Measurements from ENCODE around the gene DGUOK.

The DGUOK gene

GRCh38 chr2:73993778-73994177, 67.1 kb downstream of the DGUOK start:
- H3K4me3 ChIP-seq (replicated peaks; ENCODE audit: low read depth, low read length) = no peak overlapping the region
- no peak for DNase-seq (ENCODE audit: extremely low read depth, low read depth)
- no peak for TF ChIP-seq CTCF (IDR thresholded peaks at IDR 0.05; ENCODE audit: low read depth, low read length, missing control alignments)

- TF ChIP-seq CTCF (IDR thresholded peaks at IDR 0.05; ENCODE audit: low read depth, low read length, missing control alignments) = no peak
- no peak for DNase-seq (ENCODE audit: extremely low read depth, low read depth)
- H3K4me3 ChIP-seq (replicated peaks; ENCODE audit: low read depth, low read length) = no peak overlapping the region
These were observed 67.6 kb downstream of the DGUOK start for GRCh38 chr2:73994178-73994831.

- no peak for TF ChIP-seq CTCF (IDR thresholded peaks at IDR 0.05; ENCODE audit: low read depth, low read length, missing control alignments)
- H3K4me3 ChIP-seq (replicated peaks; ENCODE audit: low read depth, low read length) = no peak overlapping the region
- no peak for DNase-seq (ENCODE audit: extremely low read depth, low read depth)
These were observed 69.1 kb downstream of the DGUOK start for GRCh38 chr2:73995810-73996209.

GRCh38 chr2:73997813-73998212, 71.1 kb downstream of the DGUOK start:
- no peak for TF ChIP-seq CTCF (IDR thresholded peaks at IDR 0.05; ENCODE audit: low read depth, low read length, missing control alignments)
- no peak overlapping the region for H3K4me3 ChIP-seq (replicated peaks; ENCODE audit: low read depth, low read length)
- no peak for DNase-seq (ENCODE audit: extremely low read depth, low read depth)

GRCh38 chr2:73998451-73998850, 71.8 kb downstream of the DGUOK start:
- no peak overlapping the region for H3K4me3 ChIP-seq (replicated peaks; ENCODE audit: low read depth, low read length)
- no peak for TF ChIP-seq CTCF (IDR thresholded peaks at IDR 0.05; ENCODE audit: low read depth, low read length, missing control alignments)
- DNase-seq (ENCODE audit: extremely low read depth, low read depth) = no peak

GRCh38 chr2:73998933-73999332, 72.3 kb downstream of the DGUOK start:
- TF ChIP-seq CTCF (IDR thresholded peaks at IDR 0.05; ENCODE audit: low read depth, low read length, missing control alignments) = no peak
- no peak for DNase-seq (ENCODE audit: extremely low read depth, low read depth)
- no peak overlapping the region for H3K4me3 ChIP-seq (replicated peaks; ENCODE audit: low read depth, low read length)

Data from HFF-Myc (cell line).